RPMI8226 (cell line): ENCODE data around the gene CTNNA1.

Source experiments
- DNase-seq: peaks from one replicate; pipeline ENCODE4 v3.0.0-alpha.2; 2015

Gene CTNNA1

DNA sequence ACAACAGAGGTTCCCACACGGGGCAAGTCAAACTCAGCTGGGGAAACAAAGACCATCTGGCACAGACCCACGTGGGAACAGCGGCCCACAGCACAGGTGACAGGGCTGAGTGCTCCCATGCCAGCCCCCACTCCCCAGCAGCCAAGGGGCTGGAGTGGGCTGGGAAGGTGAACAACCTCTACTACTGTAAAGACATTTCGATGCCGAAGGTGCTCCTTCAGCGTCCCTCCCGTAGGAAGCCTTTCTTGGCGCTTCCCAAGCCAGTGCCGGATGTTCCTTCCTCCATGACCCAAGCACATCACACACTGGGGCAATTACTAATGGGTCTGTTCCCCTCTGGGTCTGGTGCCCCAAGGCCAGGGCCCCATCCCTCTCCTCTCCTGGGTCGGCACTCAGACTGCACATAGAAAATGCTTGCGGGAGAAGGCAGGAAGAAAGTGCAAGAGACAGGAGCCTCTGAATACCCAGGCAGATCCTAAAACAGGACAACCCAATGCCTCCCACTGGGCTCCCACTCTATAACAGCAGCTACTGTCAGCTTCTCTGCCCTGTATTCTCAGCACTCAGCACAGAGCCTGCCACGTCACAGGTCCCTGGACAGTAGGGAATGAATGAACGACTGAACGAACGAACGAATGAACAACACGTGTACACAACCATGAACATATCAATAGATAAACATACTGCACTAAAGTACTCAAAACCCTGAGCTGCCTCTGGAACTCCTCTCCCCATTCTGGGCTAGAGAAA, 198.9 kb downstream of the CTNNA1 start:
- DNase-seq, result peak; percentile 9

GRCh38 chr5:138952962-138953361, 199.7 kb downstream of the CTNNA1 start:
- DNase-seq, result peak; percentile 84

GRCh38 chr5:138953387-138954256, 200.4 kb downstream of the CTNNA1 start:
- peak; percentile 92 for DNase-seq

GRCh38 chr5:138954257-138955012, 201.2 kb downstream of the CTNNA1 start:
- DNase-seq, result no peak

DNA sequence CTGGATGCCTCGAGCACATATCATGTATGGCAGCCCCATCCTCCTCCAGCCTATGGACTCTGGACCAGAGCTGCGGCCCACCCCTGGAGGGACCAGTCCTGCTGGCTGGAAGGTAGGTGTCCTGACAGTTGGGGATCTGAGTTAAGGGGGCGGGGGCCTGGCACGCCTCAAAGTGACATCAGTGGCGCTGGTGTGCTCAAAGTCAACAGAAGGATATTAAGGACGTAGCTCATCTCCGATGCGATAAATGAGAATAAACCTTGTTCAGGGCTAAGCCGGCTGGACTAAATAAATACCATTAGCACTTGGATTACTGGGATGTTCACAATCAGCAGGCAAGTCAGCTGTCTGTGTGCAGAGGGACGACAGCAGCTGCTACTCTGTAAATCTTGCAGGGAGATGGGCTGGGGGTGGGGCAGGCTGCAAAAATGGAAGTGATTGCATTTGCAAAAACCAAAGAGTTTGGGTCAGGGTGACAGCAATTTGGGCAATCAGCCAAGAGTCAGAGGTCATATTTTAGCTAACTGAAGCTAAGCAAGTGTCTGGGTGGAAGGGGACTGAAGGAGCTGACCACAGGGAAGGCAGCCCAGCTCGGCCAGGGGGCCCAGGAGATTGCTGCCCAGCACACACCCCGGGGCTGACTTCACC, 201.9 kb downstream of the CTNNA1 start:
- peak; percentile 90 for DNase-seq

GRCh38 chr5:138955671-138956295, 202.6 kb downstream of the CTNNA1 start:
- DNase-seq, result no peak

DNA sequence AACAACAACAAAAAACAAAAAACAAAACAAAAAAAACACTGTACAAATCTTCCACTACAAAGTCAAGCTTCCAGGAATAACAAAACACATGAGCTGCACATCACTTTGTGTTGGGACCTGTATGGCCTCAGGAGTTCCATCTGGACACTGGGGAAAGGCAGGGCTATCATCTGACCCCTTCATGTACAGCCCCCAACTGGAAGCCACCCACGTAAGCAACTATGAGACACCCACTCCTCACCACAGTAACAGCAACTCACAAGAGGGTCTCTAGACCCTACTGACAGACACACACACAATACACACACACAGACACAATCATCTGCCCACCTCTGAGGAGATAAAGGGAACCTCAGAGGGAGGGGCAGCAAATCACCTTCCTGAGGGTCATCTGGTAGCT, 203.6 kb downstream of the CTNNA1 start:
- no peak for DNase-seq

DNA sequence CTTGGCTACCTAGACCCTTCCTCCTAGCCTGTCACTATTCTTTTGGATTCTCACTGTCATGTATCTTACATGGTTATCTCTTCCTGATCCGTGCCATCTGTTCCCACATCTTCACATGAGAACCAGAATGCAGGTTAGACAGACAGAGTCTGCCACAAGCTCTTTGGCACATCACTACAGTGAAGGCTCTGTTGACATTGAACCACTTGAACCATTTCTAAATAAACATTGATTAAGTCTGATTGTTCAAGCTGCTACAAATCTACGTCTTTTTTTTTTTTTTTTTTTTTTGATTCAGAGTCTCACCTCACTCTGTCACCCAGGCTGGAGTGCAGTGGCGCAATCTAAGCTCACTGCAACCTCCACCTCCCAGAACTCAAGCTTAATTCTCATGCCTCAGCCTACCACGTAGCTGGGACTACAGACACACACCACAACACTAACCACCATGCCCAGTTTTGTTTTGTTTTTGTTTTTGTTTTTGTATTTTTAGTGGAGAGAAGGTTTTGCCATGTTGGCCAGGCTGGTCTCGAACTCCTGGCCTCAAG, 207.0 kb downstream of the CTNNA1 start:
- DNase-seq, result no peak

- DNase-seq, result no peak
Measured at GRCh38 chr5:138961221-138961620, 208.0 kb downstream of the CTNNA1 start.

DNA sequence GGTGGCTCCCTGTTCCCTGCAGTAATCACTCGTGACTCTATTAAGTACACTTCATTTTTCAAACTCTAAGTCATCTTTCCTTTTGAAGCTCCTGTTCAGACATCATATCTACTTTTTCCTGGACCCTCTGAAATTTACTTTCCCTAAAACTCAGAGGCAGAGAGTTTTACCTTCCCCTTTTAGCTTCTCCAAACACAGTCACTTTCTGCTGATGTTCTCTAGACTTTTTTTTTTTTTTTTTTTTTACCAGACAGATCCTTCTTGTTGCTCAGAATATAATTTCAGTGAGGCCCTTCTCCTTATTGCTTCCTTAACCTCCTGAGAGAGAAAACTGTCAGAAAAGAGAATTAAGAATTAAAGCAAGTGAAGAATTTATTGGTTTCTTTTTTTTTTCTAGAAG, 208.5 kb downstream of the CTNNA1 start:
- no peak for DNase-seq

DNA sequence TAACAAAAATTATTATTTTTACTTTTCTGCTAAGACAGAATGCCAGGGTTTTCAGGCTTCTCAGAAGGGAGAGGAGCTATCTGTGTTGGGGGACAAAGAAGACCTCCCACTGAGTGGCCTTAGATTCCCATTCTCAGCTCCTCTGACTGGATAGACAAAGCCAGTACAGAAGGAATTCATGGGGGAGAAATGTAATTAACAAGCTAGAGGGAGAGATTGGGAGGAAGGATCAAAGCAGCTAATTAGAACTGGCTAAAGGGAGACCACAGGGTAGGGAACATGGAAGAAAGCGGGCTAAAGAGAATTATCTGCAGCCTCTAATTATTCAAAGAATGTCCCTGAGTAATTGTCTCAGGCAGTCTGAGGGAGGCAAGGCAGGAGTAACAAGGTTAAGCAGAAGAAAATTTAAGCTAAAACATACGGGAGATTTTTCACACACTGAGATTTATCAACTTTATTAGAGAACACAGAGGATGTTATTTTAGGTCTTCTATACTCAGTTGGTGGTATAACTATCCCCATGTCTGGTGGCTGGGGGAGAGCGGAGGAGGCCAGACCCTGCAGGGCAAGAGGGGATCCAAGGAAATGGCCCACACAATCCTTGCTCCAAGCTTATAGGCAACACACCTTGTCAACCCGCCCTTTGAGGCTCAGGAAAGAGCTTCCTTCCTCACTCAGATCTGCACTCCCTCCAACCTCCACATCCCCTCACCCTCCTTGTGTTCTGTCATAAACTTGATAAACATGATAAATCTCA, 209.6 kb downstream of the CTNNA1 start:
- DNase-seq, result no peak

- no peak for DNase-seq
Measured at GRCh38 chr5:138963763-138964371, 210.6 kb downstream of the CTNNA1 start.

- no peak for DNase-seq
Measured at GRCh38 chr5:138964647-138965201, 211.5 kb downstream of the CTNNA1 start.

DNA sequence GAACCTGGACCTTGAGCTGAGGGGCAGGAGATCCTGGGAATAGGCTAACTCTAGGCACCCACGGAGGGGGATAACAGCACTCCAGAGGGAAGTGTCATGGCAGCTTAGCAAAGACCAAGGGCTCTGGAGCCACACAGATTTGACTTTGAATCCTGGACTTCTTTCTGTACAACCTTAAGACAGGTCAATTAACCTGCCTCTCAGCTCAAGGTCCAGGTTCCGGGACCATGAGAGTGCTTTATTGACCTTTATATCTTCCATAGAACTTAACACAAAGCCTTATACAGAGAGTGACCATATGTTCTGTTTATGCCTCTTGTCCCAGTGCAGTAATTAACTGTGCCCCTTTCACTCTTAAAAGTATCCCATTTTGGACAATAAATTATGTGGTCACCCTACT, 212.4 kb downstream of the CTNNA1 start:
- no peak for DNase-seq

DNA sequence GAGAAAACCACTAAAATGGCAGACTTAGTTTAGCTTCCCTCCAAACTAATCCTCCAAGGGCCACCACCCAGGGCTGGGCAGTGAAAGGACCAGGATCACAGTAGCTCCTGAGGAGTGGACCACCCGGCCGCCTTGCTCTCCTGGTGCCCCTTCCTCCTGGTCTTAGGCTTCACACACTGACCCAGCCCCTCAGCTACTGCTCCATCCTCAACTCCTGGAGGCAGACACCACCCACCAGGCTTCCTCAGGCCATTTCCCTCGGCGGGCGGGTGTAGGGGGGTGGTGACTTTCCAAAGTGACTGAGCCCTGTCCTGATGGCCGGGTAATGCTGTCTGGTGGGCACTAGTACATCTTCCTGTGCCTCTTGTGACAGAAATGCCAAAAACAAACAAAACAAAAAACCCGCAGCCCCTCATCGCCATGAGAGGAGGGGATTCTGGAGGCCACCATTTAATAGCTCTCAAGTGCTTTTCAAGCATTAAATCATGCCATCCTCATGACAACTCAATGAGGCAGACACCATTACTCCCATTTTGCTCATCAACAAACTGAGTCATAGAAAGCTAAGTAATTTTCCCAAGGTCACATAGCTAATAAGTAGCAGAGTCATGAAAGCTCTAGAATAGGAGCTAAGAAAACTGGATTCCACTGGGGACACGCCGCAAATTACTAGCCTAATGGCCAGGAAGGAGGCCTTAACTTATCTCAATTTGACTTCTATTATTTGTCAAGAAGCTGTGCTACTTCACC, 213.2 kb downstream of the CTNNA1 start:
- DNase-seq, result no peak

DNA sequence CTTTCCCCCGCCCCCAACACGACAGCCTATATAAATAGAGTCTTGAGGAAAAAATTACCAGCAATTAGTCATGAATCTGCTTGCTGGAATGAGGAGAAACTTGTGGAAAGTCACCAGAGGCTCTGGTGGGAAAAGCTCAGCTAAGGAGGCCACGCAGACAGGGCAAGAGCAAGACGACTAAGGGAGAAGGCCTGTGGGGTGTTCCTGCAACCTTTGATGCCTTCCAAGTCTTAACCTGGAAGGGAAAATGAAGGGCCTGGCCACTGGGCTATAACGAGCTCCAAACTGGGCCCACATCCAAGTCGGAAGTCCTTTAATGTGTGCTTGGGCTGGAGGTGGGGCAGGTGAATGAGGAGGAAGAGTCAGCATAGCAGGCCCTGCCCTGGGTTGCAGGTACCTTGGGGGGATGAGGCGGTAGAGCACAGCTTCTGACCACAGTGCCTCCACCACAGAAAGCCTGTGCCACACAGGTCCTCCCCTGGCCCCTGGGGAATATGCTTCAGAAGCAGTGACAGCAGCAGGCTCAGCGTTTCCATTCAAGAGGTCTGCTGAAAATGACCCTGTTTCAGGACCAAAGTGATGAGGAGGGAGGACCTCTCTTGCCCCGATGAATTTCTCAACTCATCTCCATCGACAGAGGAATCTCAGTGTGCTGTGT, 214.7 kb downstream of the CTNNA1 start:
- DNase-seq, result no peak

GRCh38 chr5:138968601-138969000, 215.4 kb downstream of the CTNNA1 start:
- no peak for DNase-seq

GRCh38 chr5:138969323-138970002, 216.2 kb downstream of the CTNNA1 start:
- DNase-seq, result no peak

GRCh38 chr5:138972230-138972629, 219.0 kb downstream of the CTNNA1 start:
- DNase-seq, result no peak
